ENCODE data around the gene NCOA3.
"Not testable (repeated sequence)": the region's sequence is repeated elsewhere in the genome, so short reads cannot be mapped to it uniquely, and the experiment has no call there.

Gene NCOA3

GRCh38 chr20:47500554-47500953 lies 1.1 kb upstream of the NCOA3 start:
- no peak for DNase-seq (ENCODE audit: low read depth in 2 of 2)

DNA sequence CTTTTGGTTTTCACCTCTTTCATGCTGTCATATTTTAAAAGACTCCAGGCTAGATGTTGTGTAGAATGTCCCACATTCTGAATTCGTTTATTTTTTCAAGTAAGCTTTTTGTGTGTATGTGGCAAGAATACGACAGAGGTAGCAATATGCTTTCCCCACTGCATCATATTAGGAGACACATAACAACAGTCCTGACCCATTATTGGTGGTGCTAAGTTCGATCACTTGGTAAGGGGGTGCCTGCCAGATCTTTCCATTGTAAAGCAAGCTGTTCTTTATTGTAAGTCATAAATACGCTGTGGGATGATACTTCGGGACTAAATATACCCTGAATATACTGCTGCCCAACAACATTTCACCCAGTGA lies 588 bp upstream of the NCOA3 start:
- DNase-seq (ENCODE audit: low read depth in 2 of 2) = no peak

DNA sequence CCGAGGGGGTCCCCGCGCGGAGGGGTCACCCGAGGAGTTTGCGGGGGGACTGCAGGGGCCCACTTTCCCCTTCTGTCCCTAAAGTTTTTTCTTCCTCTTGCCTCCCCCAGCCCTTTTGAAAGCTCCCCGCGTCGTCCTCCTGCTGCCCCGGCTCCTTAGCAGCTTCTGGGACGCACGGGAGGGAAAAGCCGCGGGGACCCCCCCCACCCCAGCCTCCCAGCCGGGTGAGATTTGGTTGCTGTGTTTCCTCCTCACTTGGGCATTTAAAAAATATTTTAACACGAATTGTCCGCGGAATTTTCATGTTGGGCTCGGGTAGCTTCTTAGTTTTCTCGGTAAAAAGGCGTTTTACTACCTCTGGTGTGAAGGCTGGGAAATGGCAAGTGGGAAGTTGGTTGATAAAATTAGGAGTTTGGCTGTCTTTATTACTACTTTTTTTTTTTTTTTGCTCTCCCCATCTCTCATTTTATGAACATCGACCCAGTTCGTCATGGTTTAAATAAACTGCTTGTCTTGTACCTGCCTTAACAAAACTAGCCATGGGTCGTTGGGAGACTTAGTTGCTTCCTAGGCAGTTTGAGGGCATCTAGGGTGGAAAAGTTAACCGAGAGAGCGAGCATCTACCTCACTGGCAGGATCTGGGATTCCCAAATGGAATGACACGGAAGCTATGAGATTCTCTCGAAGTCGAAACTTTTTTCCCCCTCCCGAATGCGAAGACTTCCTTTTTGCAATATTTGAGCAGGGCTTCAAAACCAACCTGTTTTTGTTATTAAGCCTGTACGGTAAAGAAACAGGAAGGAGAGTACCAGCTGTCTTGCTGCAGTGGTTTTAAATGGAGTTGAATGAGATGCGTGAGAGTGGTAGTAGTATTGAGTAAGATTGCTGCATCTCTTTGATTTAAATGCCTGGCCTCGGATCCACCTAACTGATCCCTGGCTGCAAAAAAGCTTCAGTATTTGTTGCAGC lies 868 bp downstream of the NCOA3 start:
- DNase-seq (ENCODE audit: low read depth in 2 of 2) = no peak

GRCh38 chr20:47503685-47504084 lies 2.0 kb downstream of the NCOA3 start:
- no peak for DNase-seq (ENCODE audit: low read depth in 2 of 2)

GRCh38 chr20:47506335-47506734 lies 4.6 kb downstream of the NCOA3 start:
- DNase-seq (ENCODE audit: low read depth in 2 of 2) = no peak

- DNase-seq (ENCODE audit: low read depth in 2 of 2) = no peak
Observed at GRCh38 chr20:47506850-47507249, 5.2 kb downstream of the NCOA3 start.

- not testable (repeated sequence) for DNase-seq (ENCODE audit: low read depth in 2 of 2)
Observed at GRCh38 chr20:47507275-47507981, 5.7 kb downstream of the NCOA3 start.

GRCh38 chr20:47508278-47508677 lies 6.6 kb downstream of the NCOA3 start:
- no peak for DNase-seq (ENCODE audit: low read depth in 2 of 2)

GRCh38 chr20:47509104-47509661 lies 7.5 kb downstream of the NCOA3 start:
- DNase-seq (ENCODE audit: low read depth in 2 of 2) = no peak

- no peak for DNase-seq (ENCODE audit: low read depth in 2 of 2)
Observed at GRCh38 chr20:47509685-47510084, 8.0 kb downstream of the NCOA3 start.

GRCh38 chr20:47515843-47516242 lies 14.2 kb downstream of the NCOA3 start:
- no peak for DNase-seq (ENCODE audit: low read depth in 2 of 2)

DNA sequence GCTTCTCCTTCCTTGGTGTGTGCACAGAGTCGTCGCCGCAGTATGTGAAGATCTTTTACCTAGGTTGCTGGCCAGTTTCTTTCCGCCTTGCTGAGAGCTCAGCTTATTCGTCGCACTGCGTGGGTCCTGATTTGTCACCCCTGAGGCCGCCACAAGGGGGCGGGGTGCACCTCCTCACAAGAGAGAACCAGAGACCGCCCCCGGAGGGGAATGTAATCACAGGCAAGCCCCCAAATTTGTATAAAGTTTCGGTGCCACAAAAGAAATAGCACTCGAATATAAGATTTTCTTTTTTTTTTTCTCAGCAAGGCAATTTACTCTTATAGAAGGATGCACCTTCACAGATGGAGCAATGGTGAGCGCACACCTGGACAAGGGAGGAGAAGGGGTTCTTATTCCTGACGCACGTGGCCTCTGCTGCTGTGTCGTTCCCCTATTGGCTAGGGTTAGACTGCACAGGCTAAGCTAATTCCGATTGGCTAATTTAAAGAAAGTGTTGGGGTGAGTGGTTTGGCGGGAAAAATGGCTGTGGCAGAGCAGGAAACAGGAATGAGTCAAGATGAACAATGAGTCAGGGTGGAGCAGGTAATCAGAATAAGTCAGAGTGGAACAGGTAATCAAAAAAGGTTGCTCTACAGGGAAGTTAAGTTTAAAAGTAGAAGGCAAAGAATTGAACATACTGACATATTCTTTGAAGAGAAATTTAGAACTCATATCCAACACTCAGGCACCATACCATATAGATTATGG lies 19.5 kb downstream of the NCOA3 start:
- no peak for DNase-seq (ENCODE audit: low read depth in 2 of 2)

DNA sequence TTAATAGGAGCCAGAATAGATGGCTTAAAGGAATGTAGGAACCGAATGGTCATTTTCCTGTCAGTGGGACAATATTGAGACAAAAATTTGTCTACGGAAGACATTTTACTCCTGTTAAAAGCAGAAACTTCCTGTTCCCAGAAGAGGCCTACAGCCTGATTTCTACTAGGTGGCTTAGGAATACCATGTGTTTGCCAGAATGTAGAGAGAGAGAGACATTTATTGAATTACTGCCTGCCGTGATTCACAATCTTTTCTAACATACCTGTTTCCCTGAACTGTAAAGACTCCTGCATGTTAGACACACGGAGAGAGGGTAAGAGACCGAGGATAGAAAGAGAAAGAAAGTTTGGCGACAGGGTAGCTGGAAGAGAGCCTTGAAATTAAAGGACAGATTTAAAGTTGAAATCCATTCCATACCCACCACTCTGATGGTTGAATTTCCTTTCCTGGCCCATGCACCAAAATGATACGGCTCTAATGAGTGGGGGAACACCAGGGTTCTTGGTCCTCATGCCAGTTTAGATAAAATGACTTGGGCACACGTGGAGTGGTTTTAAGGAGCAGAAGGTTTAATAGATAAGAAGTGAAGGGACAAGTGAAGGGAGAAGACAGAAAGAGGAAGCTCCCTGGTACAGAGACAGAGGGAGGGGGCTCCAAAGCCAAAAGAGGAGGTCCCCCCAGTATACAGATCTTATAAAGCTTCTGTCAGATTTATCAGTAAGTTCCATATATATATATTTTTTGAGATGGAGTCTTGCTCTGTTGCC lies 22.5 kb downstream of the NCOA3 start:
- no peak for DNase-seq (ENCODE audit: low read depth in 2 of 2)

DNA sequence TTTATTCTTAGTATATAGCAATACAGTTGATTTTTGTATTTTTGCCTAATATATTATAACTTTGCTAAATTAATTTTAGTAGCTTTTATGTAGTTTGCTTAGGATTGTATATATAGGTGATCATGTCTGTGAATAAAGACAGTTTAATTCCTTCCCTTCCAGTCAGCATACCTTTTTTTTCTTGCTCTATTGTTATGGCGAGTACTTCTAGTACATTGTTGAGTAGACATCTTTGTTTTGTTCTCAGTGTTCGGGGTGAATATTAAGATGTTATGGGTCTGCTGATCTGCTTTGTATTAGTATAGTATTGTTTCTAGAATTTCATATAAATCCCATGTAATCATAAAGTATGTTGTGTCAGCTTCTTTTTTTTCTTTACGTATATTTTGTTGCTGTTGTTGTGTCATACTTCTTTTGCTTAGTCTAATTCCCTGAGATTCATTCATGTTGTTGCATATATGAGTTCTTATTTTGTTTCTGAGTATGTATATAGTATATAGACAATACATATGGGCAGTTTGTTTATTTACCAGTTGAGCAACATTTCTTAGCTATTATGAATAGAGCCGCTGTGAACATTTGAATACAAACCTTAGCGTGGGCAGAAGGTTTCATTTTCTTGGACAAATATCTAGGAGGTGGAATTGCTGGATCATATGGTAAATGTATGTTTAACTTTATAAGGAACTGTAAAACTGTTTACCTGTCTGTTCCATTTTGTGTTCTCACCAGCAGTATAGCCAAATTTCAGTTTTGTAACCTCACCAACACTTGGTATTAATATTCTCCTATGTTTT lies 25.5 kb downstream of the NCOA3 start:
- no peak for DNase-seq (ENCODE audit: low read depth in 2 of 2)

DNA sequence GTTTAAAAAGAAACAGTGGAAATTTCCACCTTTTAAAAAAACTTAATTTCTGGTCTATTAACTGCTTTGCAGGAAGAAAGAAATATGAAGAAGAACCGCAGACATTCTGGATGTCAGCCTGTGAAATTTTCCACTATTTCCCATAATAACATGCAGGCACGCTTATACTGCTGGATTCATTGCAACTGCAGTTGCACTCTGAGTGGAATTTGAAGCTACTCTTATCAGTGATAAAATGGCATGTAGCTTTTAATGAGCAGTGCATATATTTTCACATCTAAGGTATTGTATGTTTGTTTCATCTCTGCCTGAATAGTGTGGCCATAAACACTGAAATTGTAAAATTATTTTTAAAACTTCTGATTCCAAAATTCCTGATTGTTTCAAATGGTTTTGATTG lies 28.2 kb downstream of the NCOA3 start:
- DNase-seq (ENCODE audit: low read depth in 2 of 2) = peak; percentile 37 to 38

GRCh38 chr20:47531458-47531857 lies 29.8 kb downstream of the NCOA3 start:
- no peak for DNase-seq (ENCODE audit: low read depth in 2 of 2)

DNA sequence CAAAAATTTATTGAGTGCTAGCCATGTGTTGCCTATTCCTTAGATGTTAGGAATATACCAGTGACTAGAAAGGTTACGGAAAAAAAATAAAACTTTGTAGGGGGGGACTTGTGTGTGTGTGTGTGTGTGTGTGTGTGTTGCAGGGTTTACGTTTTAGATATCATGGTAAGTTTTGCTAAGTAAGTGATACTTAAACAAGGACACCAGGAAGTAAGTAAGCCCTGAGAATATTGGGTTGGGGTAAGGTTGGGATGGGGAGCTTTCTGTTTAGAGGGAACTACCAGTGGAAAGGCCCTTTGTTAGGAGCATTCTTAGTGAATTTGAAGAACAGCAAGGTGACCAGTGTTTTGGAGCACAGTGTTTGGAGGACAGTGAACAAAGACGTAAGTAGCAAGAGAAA lies 30.3 kb downstream of the NCOA3 start:
- DNase-seq (ENCODE audit: low read depth in 2 of 2) = no peak

- DNase-seq (ENCODE audit: low read depth in 2 of 2) = no peak
Observed at GRCh38 chr20:47533518-47534062, 31.9 kb downstream of the NCOA3 start.

DNA sequence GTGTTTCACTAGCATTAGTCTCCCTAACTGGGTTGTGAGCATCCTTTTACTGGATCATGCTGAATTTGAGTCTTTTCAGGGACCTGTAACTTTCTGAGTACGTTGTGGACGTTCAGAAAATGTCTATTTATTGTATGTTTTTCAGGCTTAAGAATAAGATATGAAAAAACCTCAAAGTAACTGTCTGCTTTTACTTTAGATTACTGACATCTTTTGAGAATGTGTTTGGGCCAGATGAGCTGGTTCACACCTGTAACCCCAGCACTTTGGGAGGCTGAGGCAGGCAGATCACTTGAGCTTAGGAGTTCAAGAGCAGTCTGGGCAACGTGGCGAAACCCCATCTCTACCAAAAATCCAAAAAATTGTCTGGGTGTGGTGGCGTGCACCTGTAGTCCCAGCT lies 32.7 kb downstream of the NCOA3 start:
- DNase-seq (ENCODE audit: low read depth in 2 of 2) = no peak

GRCh38 chr20:47535088-47535487 lies 33.4 kb downstream of the NCOA3 start:
- DNase-seq (ENCODE audit: low read depth in 2 of 2) = no peak

Data from fibroblast of skin of left biceps (primary cell).